B cell (primary cell): ENCODE data around the gene TPST2. TPM values are rescaled to one million over a fixed set of nuclear protein-coding genes. Genes with fewer than 3 reads are reported as not detected.
"Not testable (repeated sequence)": the region's sequence is repeated elsewhere in the genome, so short reads cannot be mapped to it uniquely, and the experiment has no call there.

Experiments used
- ATAC-seq: fragments of 200-7000 bp; cut with Tn5 transposase; one replicate; pipeline ENCODE4 v1.10.0; 2021; ENCODE audit warnings: low read depth, mild to moderate bottlenecking, moderate number of reproducible peaks, moderate library complexity
- CTCF ChIA-PET: fragments of 350-600 bp; sonication (Branson Sonifier 250); formaldehyde crosslinking; loops from one replicate; lab custom pipeline; 2021; ENCODE audit warnings: antibody characterized with exemption, inconsistent platforms; lab: Charles Lee
- POLR2A ChIA-PET: fragments of 350-600 bp; sonication (Branson Sonifier 250); formaldehyde crosslinking; loops from one replicate; lab custom pipeline; 2021; ENCODE audit warnings: antibody characterized with exemption; lab: Charles Lee
- DNase-seq: peaks from one replicate; pipeline ENCODE4 v3.0.0; 2013
- H2AFZ ChIP-seq: 2 replicates; pipeline ENCODE4 v1.6.1; 2012; ENCODE audit warnings: mild to moderate bottlenecking, low read depth, low read length; ENCODE audit not compliant: insufficient read depth, poor library complexity, severe bottlenecking
- H3K27ac ChIP-seq, 2 donors: 1 replicate in 1 of 2; 2 replicates in 1 of 2; pipeline ENCODE4 v1.5.1; 2012 to 2013; ENCODE audit warnings: low read length in 2 of 2, mild to moderate bottlenecking in 2 of 2, moderate library complexity in 1 of 2
- H3K27me3 ChIP-seq, 4 experiments: fragments of 200-600 bp in 1 of 4; sonication (generic) in 1 of 4; replicated peaks in 1 of 4; 1 replicate in 2 of 4; 2 replicates in 2 of 4; pipeline versions ENCODE4 v1.6.1 to v1.7.0; 2013 to 2016; ENCODE audit warnings: low read length in 3 of 4, mild to moderate bottlenecking in 2 of 4, mixed read lengths in 1 of 4, moderate library complexity in 1 of 4; ENCODE audit not compliant: insufficient read depth in 4 of 4, control insufficient read depth in 3 of 4; ENCODE audit errors: control extremely low read depth in 1 of 4
- H3K36me3 ChIP-seq, 2 experiments: replicated peaks in 1 of 2; 1 replicate in 1 of 2; 2 replicates in 1 of 2; pipeline versions ENCODE4 v1.6.1 to v1.7.1; 2013; ENCODE audit warnings: low read length in 1 of 2; ENCODE audit not compliant: insufficient read depth in 2 of 2, control insufficient read depth in 1 of 2; ENCODE audit errors: control extremely low read depth in 1 of 2, extremely low read depth in 1 of 2
- H3K4me1 ChIP-seq, 2 donors: fragments of 200-600 bp in 1 of 2; sonication (generic) in 1 of 2; 1 replicate in 1 of 2; 2 replicates in 1 of 2; pipeline versions ENCODE4 v1.5.1 to v1.6.1; 2013 to 2017; ENCODE audit warnings: low read length in 2 of 2; ENCODE audit not compliant: control insufficient read depth in 2 of 2, insufficient read depth in 2 of 2
- H3K4me2 ChIP-seq: replicated peaks from 2 replicates; pipeline ENCODE3; 2012; ENCODE audit warnings: mild to moderate bottlenecking, low read depth, low read length; ENCODE audit not compliant: poor library complexity, severe bottlenecking
- H3K4me3 ChIP-seq, 5 experiments: fragments of 200-600 bp in 1 of 5; sonication (generic) in 1 of 5; 1 replicate in 3 of 5; 2 replicates in 2 of 5; pipeline versions ENCODE4 v1.5.1 to v1.7.0; 2011 to 2016; ENCODE audit warnings: low read length in 4 of 5, mild to moderate bottlenecking in 4 of 5, low read depth in 2 of 5, control low read depth in 1 of 5, moderate library complexity in 1 of 5; ENCODE audit not compliant: insufficient read depth in 1 of 5; ENCODE audit errors: control extremely low read depth in 1 of 5, extremely low read depth in 1 of 5
- H3K79me2 ChIP-seq: fragments of 200-600 bp; sonication (generic); one replicate; pipeline ENCODE4 v1.6.0; 2016; ENCODE audit warnings: low read length; ENCODE audit not compliant: control insufficient read depth, insufficient read depth
- H3K9ac ChIP-seq: fragments of 200-600 bp; sonication (generic); 2 replicates; pipeline ENCODE4 v1.6.1; 2017; ENCODE audit warnings: mild to moderate bottlenecking, low read length, moderate library complexity
- H3K9me3 ChIP-seq, 3 donors: one replicate each; pipeline versions ENCODE4 v1.6.1 to v1.7.1; 2013; ENCODE audit warnings: low read length in 2 of 3; ENCODE audit not compliant: control insufficient read depth in 2 of 3, insufficient read depth in 1 of 3; ENCODE audit errors: control extremely low read depth in 1 of 3
- H4K20me1 ChIP-seq: 2 replicates; pipeline ENCODE4 v1.6.0; 2012; ENCODE audit warnings: mild to moderate bottlenecking, low read length; ENCODE audit not compliant: insufficient read depth, control insufficient read depth, poor library complexity, severe bottlenecking
- H3K27ac Mint-ChIP-seq: one replicate; pipeline ENCODE4 v1.8.0; 2021; ENCODE audit warnings: mixed read lengths
- H3K27me3 Mint-ChIP-seq: one replicate; pipeline ENCODE4 v1.8.0; 2021; ENCODE audit warnings: mixed read lengths
- H3K4me1 Mint-ChIP-seq: one replicate; pipeline ENCODE4 v1.8.0; 2021; ENCODE audit warnings: mixed read lengths
- H3K4me3 Mint-ChIP-seq: one replicate; pipeline ENCODE4 v1.8.0; 2021; ENCODE audit warnings: mixed read lengths
- H3K9me3 Mint-ChIP-seq: one replicate; pipeline ENCODE4 v1.8.0; 2022; ENCODE audit warnings: mixed read lengths; ENCODE audit not compliant: insufficient read depth
- EZH2 ChIP-seq: IDR thresholded peaks from 2 replicates; pipeline ENCODE4 v1.6.1; 2012; ENCODE audit warnings: borderline replicate concordance, low read depth, mild to moderate bottlenecking, moderate library complexity, low read length; ENCODE audit not compliant: insufficient read depth, poor library complexity, severe bottlenecking
- WGBS: methylation state at CpG from one replicate; pipeline ENCODE4 v1.1.5; 2013; ENCODE audit warnings: missing lambda C conversion rate; ENCODE audit not compliant: insufficient coverage; 5-methylcytosine and 5-hydroxymethylcytosine counted together
- intact Hi-C: fragments of 100-400 bp; cut with micrococcal nuclease; formaldehyde crosslinking; loops from one replicate; pipeline ENCODE4 v1.10.0; 2022
- polyA plus RNA-seq: library from polyadenylated mRNA; depleted of rRNA; stranded (reverse); fragments of >200 nt; gene quantifications from 2 replicates; pipeline ENCODE4 v1.2.3, GENCODE V29; 2012
- total RNA-seq, 2 donors: library from RNA; stranded (reverse); fragments of 120-200 nt in 1 of 2; gene quantifications; 1 replicate in 1 of 2; 2 replicates in 1 of 2; pipeline versions ENCODE4 v1.2.3 to v1.2.4, GENCODE V29; 2013 to 2022
- TF ChIP-seq, protein P1 (sequence below): fragments of 200-600 bp; IDR thresholded peaks from one replicate; pipeline ENCODE4 v1.8.0; 2022; ENCODE audit warnings: antibody characterized with exemption, mild to moderate bottlenecking

Gene TPST2
- total and polyA plus RNA-seq, 2 donors (not counting 1 experiment from before 2014, with no cell fraction given): 16.6 to 43.1 TPM

DNA sequence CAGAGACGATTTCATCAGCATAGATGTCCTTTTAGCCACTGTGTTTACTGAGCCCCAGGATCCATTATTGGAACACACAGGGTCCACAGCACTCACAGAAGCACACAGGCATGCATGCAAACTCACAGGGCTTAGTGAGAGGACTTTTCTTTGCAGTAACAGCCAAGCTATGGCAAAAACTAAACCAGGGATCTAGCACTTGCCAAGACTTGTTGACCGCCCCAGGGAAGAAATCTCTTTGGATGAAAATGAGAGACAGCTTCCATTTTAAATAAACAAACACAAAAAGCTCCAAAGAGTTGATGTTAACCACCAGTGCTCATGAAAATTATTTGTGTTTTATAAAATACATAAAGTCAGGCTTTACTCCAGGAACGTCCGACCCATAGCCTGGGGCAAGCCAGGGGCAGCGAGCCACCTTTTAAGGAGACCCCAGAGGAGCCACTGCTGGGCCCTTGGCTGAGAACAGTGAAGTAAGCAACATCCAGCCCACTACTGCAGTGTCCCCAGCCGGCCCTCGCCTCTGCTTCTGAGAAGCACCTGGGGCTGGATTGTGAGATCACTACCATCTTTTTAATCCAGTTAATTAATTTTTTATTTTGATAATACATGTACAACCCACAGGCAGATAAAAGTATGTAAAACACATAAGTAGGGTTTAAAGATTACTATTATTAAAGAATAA lies 55.6 kb downstream of the TPST2 start:
- Histone ChIP-seq H3K79me2 (no peaks in the 10 kb centered on the region), H3K9ac (no peak overlapping the region), H3K27ac (peak overlapping the region; percentile 81 to 90), H2AFZ (peak overlapping the region; percentile 40), H3K36me3 (peaks cover 0 to 17% of the 10 kb centered on the region in 2 experiments), H3K4me2 (peak overlapping the region; percentile 72), H3K4me1 (peaks cover 32 to 44% of the 10 kb centered on the region in 2 donors), H3K9me3 (peaks cover 0 to 3% (median 0%) of the 10 kb centered on the region in 3 donors), H4K20me1 (no peaks in the 10 kb centered on the region), H3K4me3 (no peak overlapping the region), H3K27me3 (no peaks in the 10 kb centered on the region)
- ChIA-PET POLR2A (interaction anchor here (1.2 to 1.9 kb wide), 2 partner anchors 22 to 54 kb away, joined by 3 to 6 read pairs; partner anchors contain the start of gene TFIP11), CTCF (interaction anchor here (0.8 to 3.3 kb wide), 4 partner anchors 22 to 110 kb away, joined by 4 to 13 read pairs (median 6); partner anchors contain the start of gene TFIP11)
- Mint-ChIP-seq H3K4me1 (peaks cover 44% of the 10 kb centered on the region), H3K27me3 (no peaks in the 10 kb centered on the region), H3K9me3 (no peaks in the 10 kb centered on the region), H3K27ac (peak overlapping the region; percentile 77), H3K4me3 (peak overlapping the region; percentile 55)
- ATAC-seq: no peak
- 86% methylated on average over 4 of the region's 7 CpGs for WGBS
- DNase-seq: no peak
- TF ChIP-seq, protein P1, sequence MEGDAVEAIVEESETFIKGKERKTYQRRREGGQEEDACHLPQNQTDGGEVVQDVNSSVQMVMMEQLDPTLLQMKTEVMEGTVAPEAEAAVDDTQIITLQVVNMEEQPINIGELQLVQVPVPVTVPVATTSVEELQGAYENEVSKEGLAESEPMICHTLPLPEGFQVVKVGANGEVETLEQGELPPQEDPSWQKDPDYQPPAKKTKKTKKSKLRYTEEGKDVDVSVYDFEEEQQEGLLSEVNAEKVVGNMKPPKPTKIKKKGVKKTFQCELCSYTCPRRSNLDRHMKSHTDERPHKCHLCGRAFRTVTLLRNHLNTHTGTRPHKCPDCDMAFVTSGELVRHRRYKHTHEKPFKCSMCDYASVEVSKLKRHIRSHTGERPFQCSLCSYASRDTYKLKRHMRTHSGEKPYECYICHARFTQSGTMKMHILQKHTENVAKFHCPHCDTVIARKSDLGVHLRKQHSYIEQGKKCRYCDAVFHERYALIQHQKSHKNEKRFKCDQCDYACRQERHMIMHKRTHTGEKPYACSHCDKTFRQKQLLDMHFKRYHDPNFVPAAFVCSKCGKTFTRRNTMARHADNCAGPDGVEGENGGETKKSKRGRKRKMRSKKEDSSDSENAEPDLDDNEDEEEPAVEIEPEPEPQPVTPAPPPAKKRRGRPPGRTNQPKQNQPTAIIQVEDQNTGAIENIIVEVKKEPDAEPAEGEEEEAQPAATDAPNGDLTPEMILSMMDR: no peak
- no peak for TF ChIP-seq EZH2
- intact Hi-C loops: no loop called here

DNA sequence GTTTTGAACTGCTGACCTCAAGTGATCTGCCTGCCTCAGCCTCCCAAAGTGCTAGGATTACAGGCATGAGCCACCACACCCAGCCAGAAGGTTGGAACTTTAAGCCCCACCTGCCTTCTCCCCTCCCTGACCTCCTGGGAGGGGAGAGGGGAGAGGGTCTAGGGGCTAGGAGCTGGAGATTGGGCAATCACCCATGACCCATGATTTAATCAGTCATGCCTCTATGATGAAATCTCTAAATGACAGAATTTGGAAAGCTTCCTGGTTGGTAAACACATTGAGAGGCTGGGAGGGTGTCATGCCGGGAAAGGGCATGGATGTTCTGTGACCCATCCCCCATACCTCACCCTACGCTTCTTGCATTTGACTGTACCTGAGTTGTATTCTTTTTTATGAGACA lies 60.6 kb downstream of the TPST2 start:
- no peak overlapping the region for H3K27ac ChIP-seq
- peaks cover 14% of the 10 kb centered on the region for H3K4me1 Mint-ChIP-seq
- H3K4me3 Mint-ChIP-seq: no peak overlapping the region
- no CpG with 5 or more reads among the region's 2 CpGs for WGBS
- H3K4me3 ChIP-seq: no peak overlapping the region
- DNase-seq (no peak), ATAC-seq (no peak)
- no peaks in the 10 kb centered on the region for H3K9me3 ChIP-seq
- H3K9me3 Mint-ChIP-seq: no peaks in the 10 kb centered on the region
- peaks cover 8 to 39% of the 10 kb centered on the region in 2 experiments for H3K36me3 ChIP-seq
- H3K27me3 Mint-ChIP-seq: no peaks in the 10 kb centered on the region
- H4K20me1 ChIP-seq: no peaks in the 10 kb centered on the region
- H3K4me1 ChIP-seq: peaks cover 12 to 19% of the 10 kb centered on the region in 2 donors
- no peak overlapping the region for H2AFZ ChIP-seq
- H3K79me2 ChIP-seq: no peaks in the 10 kb centered on the region
- intact Hi-C loops: no loop called here
- no peak overlapping the region for H3K4me2 ChIP-seq
- no peak overlapping the region for H3K27ac Mint-ChIP-seq
- TF ChIP-seq, protein P1: no peak
- no peak for TF ChIP-seq EZH2
- no peak overlapping the region for H3K9ac ChIP-seq
- H3K27me3 ChIP-seq: no peaks in the 10 kb centered on the region
- CTCF ChIA-PET: no interaction called here
- POLR2A ChIA-PET: no interaction called here

DNA sequence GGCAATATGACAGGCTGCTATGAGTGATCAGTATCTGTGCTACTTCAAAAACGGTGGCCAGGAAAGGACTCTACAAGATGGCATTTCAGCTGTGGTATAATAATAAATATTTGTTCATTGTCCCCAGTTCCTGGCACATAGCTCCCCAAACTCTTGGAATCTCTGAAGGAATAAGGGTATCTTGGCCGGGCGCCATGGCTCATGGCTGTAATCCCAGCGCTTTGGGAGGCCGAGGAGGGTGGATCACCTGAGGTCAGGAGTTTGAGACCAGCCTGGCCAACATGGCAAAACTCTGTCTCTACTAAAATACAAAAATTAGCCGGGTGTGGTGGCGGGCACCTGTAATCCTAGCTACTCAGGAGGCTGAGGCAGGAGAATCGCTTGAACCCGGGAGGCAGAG lies 61.4 kb downstream of the TPST2 start:
- Histone ChIP-seq H3K36me3 (peaks cover 8 to 39% of the 10 kb centered on the region in 2 experiments), H3K4me1 (peaks cover 11 to 14% of the 10 kb centered on the region in 2 donors)
- H3K4me2 ChIP-seq, H3K9me3 ChIP-seq, H3K79me2 ChIP-seq, ATAC-seq, H4K20me1 ChIP-seq, H3K4me3 Mint-ChIP-seq, H3K27ac Mint-ChIP-seq, H3K27me3 Mint-ChIP-seq, H3K9ac ChIP-seq, H3K9me3 Mint-ChIP-seq, H3K27ac ChIP-seq, H2AFZ ChIP-seq, H3K4me3 ChIP-seq, POLR2A ChIA-PET, H3K4me1 Mint-ChIP-seq, CTCF ChIA-PET, DNase-seq, intact Hi-C loops, H3K27me3 ChIP-seq: not testable (repeated sequence)
- WGBS: 100% methylated on average over 4 of the region's 9 CpGs
